NOMO-1 (cell line): Measurements from ENCODE around the gene CDHR5.
"Not testable (repeated sequence)": the region's sequence is repeated elsewhere in the genome, so short reads cannot be mapped to it uniquely, and the experiment has no call there.

Source experiments
- DNase-seq, 2 experiments: peaks; one replicate each; lab custom pipeline; 2025; ENCODE audit not compliant: unreplicated experiment in 2 of 2; lab: John Stamatoyannopoulos, UW

CDHR5 gene

DNA sequence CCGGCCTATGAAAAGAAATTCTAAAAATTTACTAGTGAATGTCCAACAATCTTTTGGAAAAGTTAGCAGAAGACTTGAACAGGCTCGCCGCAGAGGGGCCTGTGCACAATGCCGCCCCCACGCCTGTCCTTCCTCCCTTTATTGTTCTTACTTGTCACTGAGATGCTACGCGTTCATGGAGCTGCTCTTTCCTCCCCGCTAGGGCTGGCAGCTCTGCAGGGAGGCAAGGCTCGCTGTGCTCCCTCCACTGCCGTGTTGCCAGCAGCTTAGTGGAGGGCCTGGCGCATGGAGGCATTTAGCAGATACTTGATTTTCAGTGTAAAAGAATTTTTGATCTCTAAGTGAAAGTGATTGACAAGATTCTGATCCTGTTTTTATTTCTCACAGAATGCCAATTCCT is 33.8 kb downstream of the CDHR5 start:
- no peak for DNase-seq

- DNase-seq = no peak
These were observed 35.0 kb downstream of the CDHR5 start for GRCh38 chr11:589798-590197.

GRCh38 chr11:587978-588380 is 36.8 kb downstream of the CDHR5 start:
- DNase-seq = peak; percentile 84 to 92

- DNase-seq = no peak
These were observed 37.2 kb downstream of the CDHR5 start for GRCh38 chr11:587546-587945.

- DNase-seq = no peak
These were observed 38.1 kb downstream of the CDHR5 start for GRCh38 chr11:586376-587316.

- DNase-seq = no peak
These were observed 40.5 kb downstream of the CDHR5 start for GRCh38 chr11:584287-584686.

DNA sequence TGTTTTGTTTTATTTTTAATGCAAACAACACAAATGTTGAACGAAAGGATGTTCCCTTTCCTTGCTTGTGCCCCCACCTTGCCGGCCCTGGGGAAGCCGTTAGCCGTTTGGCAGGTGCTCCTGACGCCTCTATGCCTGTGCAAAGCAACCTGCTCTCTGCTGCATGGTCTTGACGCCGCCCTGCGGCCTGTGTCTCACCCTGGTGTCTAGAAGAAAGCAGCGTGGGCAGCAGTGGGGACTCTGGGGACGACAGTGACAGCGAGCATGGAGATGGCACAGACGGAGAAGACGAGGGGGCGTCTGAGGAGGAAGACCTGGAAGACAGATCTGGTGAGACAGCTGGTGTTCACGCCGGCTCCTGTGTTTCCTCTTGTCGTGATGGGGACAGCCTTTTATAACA is 43.0 kb downstream of the CDHR5 start:
- no peak for DNase-seq

- no peak for DNase-seq
These were observed 43.4 kb downstream of the CDHR5 start for GRCh38 chr11:581342-581741.

DNA sequence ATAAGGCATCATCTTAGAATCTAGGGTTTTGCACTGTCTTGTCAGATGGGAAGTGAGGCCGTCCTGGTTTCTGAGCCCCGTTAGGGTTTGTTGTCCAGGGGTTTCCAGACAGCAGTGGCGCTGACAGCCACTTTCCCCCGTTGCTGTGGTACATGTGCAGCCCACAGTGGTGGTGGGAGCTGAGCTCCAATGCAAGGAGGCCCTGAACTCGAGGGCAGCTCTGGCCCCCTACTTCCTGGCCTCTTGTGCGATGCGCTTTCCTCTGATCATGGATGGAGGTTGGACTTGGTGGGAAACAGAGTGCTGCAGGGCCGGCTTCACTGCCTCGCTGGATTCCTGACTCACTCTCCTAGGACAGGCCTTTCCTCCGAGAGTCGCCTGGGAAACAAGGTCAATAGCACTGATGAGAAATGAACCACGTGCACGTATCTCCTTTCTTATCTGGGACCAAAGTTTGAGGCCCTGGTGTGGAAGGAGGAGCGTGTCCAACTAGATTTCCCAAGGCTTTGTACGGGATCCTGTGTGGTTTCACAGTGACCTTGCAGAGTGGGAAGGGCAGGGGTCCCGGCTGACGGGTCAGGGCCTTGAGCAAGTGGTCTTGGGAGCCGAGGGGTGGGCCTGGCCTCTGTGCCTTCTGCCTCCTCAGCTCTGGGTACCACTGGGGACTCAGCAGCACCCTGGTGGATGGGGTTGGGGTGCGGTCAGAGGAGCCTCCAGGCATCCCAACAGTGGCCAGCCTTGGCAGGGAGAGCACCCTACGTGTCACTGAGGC is 44.7 kb downstream of the CDHR5 start:
- DNase-seq = no peak

- no peak for DNase-seq
These were observed 46.3 kb downstream of the CDHR5 start for GRCh38 chr11:578276-579035.

DNA sequence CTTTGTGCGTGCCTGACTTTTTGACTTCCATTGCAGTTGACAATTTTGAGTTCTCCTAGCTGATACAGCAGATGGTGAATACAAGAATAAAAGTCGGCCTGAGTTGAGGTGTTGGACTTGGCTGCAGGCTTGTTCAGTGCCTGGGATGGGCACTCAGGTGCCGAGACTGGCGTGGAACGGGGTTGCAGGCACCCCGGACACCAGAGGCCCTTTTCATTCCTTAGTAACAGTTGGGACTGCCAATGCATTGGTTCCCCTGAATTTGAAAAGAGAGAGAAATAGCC is 47.2 kb downstream of the CDHR5 start:
- DNase-seq = no peak

- DNase-seq = peak in 1 of 2 experiments; percentile 6
These were observed 47.7 kb downstream of the CDHR5 start for GRCh38 chr11:576811-577610.

DNA sequence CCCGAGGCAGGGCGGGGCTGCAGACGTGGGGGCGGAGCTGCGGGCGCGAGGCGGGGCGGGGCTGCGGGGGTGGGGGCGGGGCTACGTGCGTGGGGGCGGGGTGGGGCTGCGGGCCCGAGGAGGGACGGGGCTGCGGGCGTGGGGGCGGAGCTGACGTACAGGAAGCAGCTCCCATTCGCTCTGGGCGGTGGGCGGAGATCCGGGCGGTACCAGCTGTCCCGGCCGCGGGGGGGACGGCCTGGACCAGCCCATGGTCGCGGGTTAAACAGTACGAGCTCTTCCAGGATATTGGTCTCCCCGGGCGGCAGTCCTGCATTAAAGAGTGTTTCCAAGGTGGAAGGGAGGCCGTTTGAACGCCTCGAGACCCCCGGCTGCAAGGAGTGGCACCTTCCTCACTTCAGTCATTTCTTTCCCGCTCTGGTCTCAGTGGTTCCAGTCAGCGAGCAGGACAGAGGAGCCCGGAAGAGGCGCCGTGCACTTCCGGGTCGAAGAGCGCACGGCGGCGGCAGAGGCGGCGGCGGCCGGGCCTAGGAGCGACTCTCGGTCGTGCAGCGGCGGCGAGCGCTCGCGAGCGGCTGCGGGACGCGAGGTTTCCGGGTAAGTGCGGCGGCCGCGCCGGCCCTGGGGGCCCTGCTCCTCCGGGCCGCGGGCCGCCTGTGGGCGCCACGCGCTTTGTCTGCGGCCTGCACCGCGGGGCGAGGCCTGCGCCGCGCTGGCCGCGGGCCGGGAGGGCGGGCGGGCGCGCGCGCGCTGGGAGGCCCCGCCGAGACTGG is 48.6 kb downstream of the CDHR5 start, which contains the start of gene PHRF1:
Gene PHRF1, plus strand, starts transcription at position 475 of the 773 bp plus-strand sequence. CDS start 5,043 bp downstream, outside the sequence.
- peak; percentile 85 to 88 for DNase-seq

DNA sequence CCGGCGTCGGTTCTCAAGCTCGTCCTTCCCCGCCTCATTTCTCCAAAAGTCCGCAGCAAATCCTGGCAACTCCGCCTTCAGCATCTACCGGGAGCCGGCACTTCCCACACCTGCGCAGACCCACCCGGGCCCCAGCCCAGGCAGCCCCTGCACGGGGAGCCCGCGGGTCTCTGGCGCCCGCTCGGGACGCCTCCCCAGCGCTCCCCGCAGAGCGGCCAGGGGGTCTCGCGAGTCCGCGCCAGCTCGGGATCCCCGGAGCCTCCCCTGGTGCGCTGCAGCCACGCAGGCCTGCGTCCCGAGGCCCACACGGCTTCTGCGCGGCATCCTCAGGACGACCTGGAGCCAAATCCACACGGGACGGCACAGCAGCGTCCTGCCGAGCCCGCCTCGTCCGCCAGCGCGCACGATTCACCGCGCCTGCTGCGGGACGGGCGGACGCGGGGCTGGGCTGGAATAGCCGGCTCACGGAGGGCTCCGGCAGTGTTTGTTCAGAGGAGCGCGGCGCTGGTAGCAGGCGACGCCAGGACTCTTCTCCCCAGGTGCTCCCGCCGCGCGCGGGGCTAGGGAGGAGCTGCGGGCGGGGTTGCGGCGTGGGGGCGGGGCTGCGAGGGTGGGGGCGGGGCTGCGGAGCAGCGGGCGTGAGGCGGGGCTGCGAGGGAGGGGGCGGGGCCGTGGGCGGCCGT is 49.3 kb downstream of the CDHR5 start:
- DNase-seq = peak in 1 of 2 experiments; percentile 36

GRCh38 chr11:574632-575312 is 50.0 kb downstream of the CDHR5 start:
- DNase-seq = no peak

GRCh38 chr11:574031-574570 is 50.7 kb downstream of the CDHR5 start:
- DNase-seq = not testable (repeated sequence)

DNA sequence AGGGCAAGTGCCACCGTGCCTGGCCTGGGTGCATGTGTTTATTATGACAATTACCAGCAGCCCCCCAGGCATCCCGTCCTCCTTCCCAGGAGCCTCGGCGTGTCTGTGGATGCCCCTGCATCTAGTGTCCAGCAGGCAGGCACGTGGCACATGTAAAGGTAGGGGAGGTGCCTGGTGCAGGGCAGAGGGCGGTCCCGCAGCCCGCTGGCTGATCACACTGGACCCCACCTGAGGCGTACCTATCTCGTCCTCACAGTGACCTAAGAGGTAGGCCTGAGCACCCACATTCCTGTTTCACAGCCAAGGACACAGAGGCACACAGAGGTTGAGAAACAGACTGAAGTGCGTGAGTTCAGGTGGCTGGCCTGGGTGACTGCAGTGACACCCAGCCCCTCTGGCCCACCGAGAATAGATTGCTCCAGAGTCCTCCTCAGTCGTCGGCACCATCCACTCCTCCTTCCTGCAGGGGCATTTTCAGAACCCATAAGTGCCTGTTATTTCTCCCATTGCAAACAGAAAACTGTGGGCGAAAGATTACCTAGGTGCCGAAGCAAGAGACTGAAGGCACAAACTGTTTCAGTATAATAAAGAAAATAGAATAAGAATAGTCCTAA is 51.5 kb downstream of the CDHR5 start:
- DNase-seq = no peak

DNA sequence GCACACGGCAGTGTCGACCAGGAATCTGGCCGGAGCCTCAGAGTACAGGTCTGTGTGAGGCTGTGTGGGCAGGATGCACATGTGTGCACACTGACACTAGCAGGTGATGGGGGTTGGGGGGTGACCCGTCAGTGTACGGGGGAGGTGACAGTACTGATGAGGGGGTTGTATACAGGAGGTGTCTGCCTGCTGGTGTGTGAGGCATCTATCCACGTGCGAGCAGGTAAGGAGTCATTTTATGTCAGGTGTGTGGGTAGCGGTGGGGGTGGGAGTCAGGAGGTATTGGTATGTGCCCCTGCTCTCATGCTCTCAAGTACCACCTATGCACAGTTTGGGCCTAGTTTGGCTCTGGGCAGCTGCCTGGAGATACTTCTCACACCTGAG is 53.0 kb downstream of the CDHR5 start:
- DNase-seq = no peak
